HEK293 (cell line): Measurements from ENCODE around the gene EIF2B5.

Experiments
- CTCF ChIA-PET: fragments of 350-600 bp; formaldehyde crosslinking; extraction: SDS; loops from one replicate; lab custom pipeline; 2021; ENCODE audit warnings: antibody characterized with exemption; lab: Yijun Ruan, JAX
- POLR2A ChIA-PET: fragments of 300-600 bp; formaldehyde crosslinking; extraction: SDS; loops from one replicate; lab custom pipeline; 2020; ENCODE audit warnings: antibody characterized with exemption, inconsistent platforms; lab: Yijun Ruan, JAX
- H3K27ac ChIP-seq: fragments of 200-500 bp; sonication (Bioruptor generic); 2 replicates; pipeline ENCODE4 v1.5.1; 2014; ENCODE audit warnings: low read depth, low read length, control low read depth, inconsistent platforms; ENCODE audit errors: extremely low read depth
- H3K36me3 ChIP-seq, 2 experiments: fragments of 200-500 bp in 1 of 2; sonication (Bioruptor generic) in 1 of 2; 1 replicate in 1 of 2; 2 replicates in 1 of 2; pipeline ENCODE4 v1.5.1; 2014 to 2017; ENCODE audit warnings: inconsistent platforms in 2 of 2, low read length in 2 of 2; ENCODE audit not compliant: control insufficient read depth in 2 of 2, insufficient read depth in 1 of 2
- H3K4me1 ChIP-seq: fragments of 200-500 bp; sonication (Bioruptor generic); 2 replicates; pipeline ENCODE4 v1.5.1; 2014; ENCODE audit warnings: mild to moderate bottlenecking, low read length, inconsistent platforms; ENCODE audit not compliant: control insufficient read depth, insufficient read depth
- H3K4me3 ChIP-seq: 2 replicates; pipeline ENCODE4 v1.5.1; 2011; ENCODE audit warnings: low read depth, mild to moderate bottlenecking, control low read depth, low read length, moderate library complexity
- H3K9me3 ChIP-seq: fragments of 200-500 bp; sonication (Bioruptor generic); 2 replicates; pipeline ENCODE4 v1.5.1; 2014; ENCODE audit warnings: low read depth, low read length, inconsistent platforms; ENCODE audit not compliant: control insufficient read depth, insufficient read depth
- AEBP2 ChIP-seq: fragments of 450-650 bp; formaldehyde crosslinking; IDR thresholded peaks from 2 replicates; pipeline ENCODE4 v1.5.1; 2016; ENCODE audit warnings: missing biosample characterization, missing genetic modification characterization, borderline replicate concordance
- GFI1B ChIP-seq: fragments of 450-650 bp; formaldehyde crosslinking; IDR thresholded peaks from 2 replicates; pipeline ENCODE4 v1.5.1; 2016; ENCODE audit warnings: missing biosample characterization, missing genetic modification characterization
- HOXA7 ChIP-seq: sonication (generic); formaldehyde crosslinking; IDR thresholded peaks from 2 replicates; pipeline ENCODE4 v1.8.1; 2022; ENCODE audit warnings: missing genetic modification reagents, borderline replicate concordance
- MZF1 ChIP-seq: fragments of 450-650 bp; formaldehyde crosslinking; IDR thresholded peaks from 2 replicates; pipeline ENCODE4 v1.5.1; 2017; ENCODE audit warnings: missing biosample characterization, missing genetic modification characterization, borderline replicate concordance
- PRDM10 ChIP-seq: fragments of 450-650 bp; formaldehyde crosslinking; IDR thresholded peaks from 2 replicates; pipeline ENCODE4 v1.5.1; 2016; ENCODE audit warnings: missing biosample characterization, missing genetic modification characterization
- RBAK ChIP-seq: fragments of 450-650 bp; formaldehyde crosslinking; IDR thresholded peaks from 2 replicates; pipeline ENCODE4 v1.5.1; 2016; ENCODE audit warnings: missing biosample characterization, missing genetic modification characterization
- SCRT2 ChIP-seq: fragments of 450-650 bp; formaldehyde crosslinking; IDR thresholded peaks from 2 replicates; pipeline ENCODE4 v1.5.1; 2016; ENCODE audit warnings: missing biosample characterization, missing genetic modification characterization
- SP7 ChIP-seq: fragments of 450-650 bp; formaldehyde crosslinking; IDR thresholded peaks from 2 replicates; pipeline ENCODE4 v1.5.1; 2016; ENCODE audit warnings: missing biosample characterization, missing genetic modification characterization
- WT1 ChIP-seq: fragments of 450-650 bp; formaldehyde crosslinking; IDR thresholded peaks from 2 replicates; pipeline ENCODE4 v1.5.1; 2016; ENCODE audit warnings: missing biosample characterization, missing genetic modification characterization
- ZBTB8A ChIP-seq: fragments of 450-650 bp; formaldehyde crosslinking; IDR thresholded peaks from 2 replicates; pipeline ENCODE4 v1.5.1; 2016; ENCODE audit warnings: missing biosample characterization, missing genetic modification characterization
- ZIC2 ChIP-seq: fragments of 450-650 bp; formaldehyde crosslinking; IDR thresholded peaks from 2 replicates; pipeline ENCODE4 v1.5.1; 2016; ENCODE audit warnings: missing biosample characterization, missing genetic modification characterization
- ZNF121 ChIP-seq: fragments of 450-650 bp; formaldehyde crosslinking; IDR thresholded peaks from 2 replicates; pipeline ENCODE4 v1.5.1; 2016; ENCODE audit warnings: missing biosample characterization, missing genetic modification characterization
- ZNF133 ChIP-seq: fragments of 450-650 bp; formaldehyde crosslinking; IDR thresholded peaks from 2 replicates; pipeline ENCODE4 v1.5.1; 2016; ENCODE audit warnings: missing biosample characterization, missing genetic modification characterization
- ZNF18 ChIP-seq: fragments of 450-650 bp; formaldehyde crosslinking; IDR thresholded peaks from 2 replicates; pipeline ENCODE4 v1.5.1; 2016; ENCODE audit warnings: missing biosample characterization, missing genetic modification characterization
- ZNF214 ChIP-seq: fragments of 450-650 bp; formaldehyde crosslinking; IDR thresholded peaks from 2 replicates; pipeline ENCODE4 v1.5.1; 2017; ENCODE audit warnings: missing biosample characterization, mild to moderate bottlenecking, missing genetic modification characterization, borderline replicate concordance
- ZNF843 ChIP-seq: fragments of 450-650 bp; formaldehyde crosslinking; IDR thresholded peaks from 2 replicates; pipeline ENCODE4 v1.5.1; 2016; ENCODE audit warnings: missing biosample characterization, missing genetic modification characterization
- ZSCAN30 ChIP-seq: fragments of 450-650 bp; IDR thresholded peaks from 2 replicates; pipeline ENCODE4 v1.5.1; 2018; ENCODE audit warnings: missing biosample characterization, mild to moderate bottlenecking, missing genetic modification characterization, moderate library complexity

The EIF2B5 gene

GRCh38 chr3:184145751-184146270 lies 10.7 kb downstream of the EIF2B5 start (continued):
- no peak for TF ChIP-seq AEBP2 (tag by site-specific recombination)
- TF ChIP-seq ZNF214 (tag by site-specific recombination), result no peak
- no peak for TF ChIP-seq ZBTB8A (tag by site-specific recombination)
- no peak for TF ChIP-seq ZNF133 (tag by site-specific recombination)
- TF ChIP-seq SP7 (tag by site-specific recombination), result no peak
- TF ChIP-seq ZSCAN30 (tag by site-specific recombination), result no peak

- CTCF ChIA-PET, result no interaction called here
- H3K27ac ChIP-seq, result no peak overlapping the region
- H3K4me1 ChIP-seq, result no peaks in the 10 kb centered on the region
- H3K9me3 ChIP-seq, result no peaks in the 10 kb centered on the region
- H3K4me3 ChIP-seq, result no peak overlapping the region
- peak; percentile 63 for TF ChIP-seq PRDM10 (tag by site-specific recombination)
- no peak for TF ChIP-seq ZNF843 (tag by site-specific recombination)
- TF ChIP-seq HOXA7 (CRISPR knock-in tag), result no peak
- no peak for TF ChIP-seq ZNF18 (tag by site-specific recombination)
- TF ChIP-seq WT1 (tag by site-specific recombination), result no peak
- TF ChIP-seq MZF1 (tag by site-specific recombination), result no peak
- no peak for TF ChIP-seq ZNF133 (tag by site-specific recombination)
- no peak for TF ChIP-seq SCRT2 (tag by site-specific recombination)
- TF ChIP-seq, all 188 proteins: peak for 1
- peaks cover 6 to 39% of the 10 kb centered on the region in 2 experiments; a peak in 2 of 3 replicates for H3K36me3 ChIP-seq
- POLR2A ChIA-PET, result no interaction called here
Measured at GRCh38 chr3:184148076-184148475, 12.9 kb downstream of the EIF2B5 start.

GRCh38 chr3:184149123-184149522 lies 14.0 kb downstream of the EIF2B5 start:
- H3K27ac ChIP-seq, result no peak overlapping the region
- CTCF ChIA-PET, result no interaction called here
- H3K4me3 ChIP-seq, result no peak overlapping the region
- peaks cover 6 to 28% of the 10 kb centered on the region in 2 experiments; a peak in 2 of 3 replicates for H3K36me3 ChIP-seq
- TF ChIP-seq ZNF121, result peak; percentile 88
- no peak for TF ChIP-seq GFI1B (tag by site-specific recombination)
- no peak for TF ChIP-seq RBAK (tag by site-specific recombination)
- TF ChIP-seq ZIC2, result no peak
- TF ChIP-seq, all 188 proteins: peak for 1
- no peaks in the 10 kb centered on the region for H3K4me1 ChIP-seq
- POLR2A ChIA-PET, result interaction anchor here (0.6 kb wide), 1 partner anchor 30 kb away, joined by 5 read pairs; no protein-coding TSS in a partner anchor
- no peaks in the 10 kb centered on the region for H3K9me3 ChIP-seq
